ENCODE measurements around the gene RNPC3. TPM values are rescaled to one million over a fixed set of nuclear protein-coding genes. Genes with fewer than 3 reads are reported as not detected.

Gene RNPC3
- total RNA-seq, 1 experiment from 2014 or later: 16.4 TPM

GRCh38 chr1:103529746-103530145, 4.2 kb downstream of the RNPC3 start:
- ChIA-PET CTCF (no interaction called here), POLR2A (no interaction called here)
- H3K9me3 Mint-ChIP-seq: peaks cover under 1% of the 10 kb centered on the region
- peaks cover 1% of the 10 kb centered on the region; the same call in 1 of the 2 replicates for H3K27me3 Mint-ChIP-seq (ENCODE audit: low read depth)
- TF ChIP-seq ATF3 (CRISPR knock-in tag; conservative IDR thresholded peaks at IDR 0.05) (no peak), TP53 (CRISPR knock-in tag; IDR thresholded peaks at IDR 0.05) (no peak), ZNF317 (CRISPR knock-in tag; IDR thresholded peaks at IDR 0.05; ENCODE audit: borderline replicate concordance, low read depth) (no peak), CTCF (IDR thresholded peaks at IDR 0.05) (no peak), NR1H2 (CRISPR knock-in tag; IDR thresholded peaks at IDR 0.05) (no peak), ZNF281 (CRISPR knock-in tag; IDR thresholded peaks at IDR 0.05) (no peak)
- TF ChIP-seq, protein P1, sequence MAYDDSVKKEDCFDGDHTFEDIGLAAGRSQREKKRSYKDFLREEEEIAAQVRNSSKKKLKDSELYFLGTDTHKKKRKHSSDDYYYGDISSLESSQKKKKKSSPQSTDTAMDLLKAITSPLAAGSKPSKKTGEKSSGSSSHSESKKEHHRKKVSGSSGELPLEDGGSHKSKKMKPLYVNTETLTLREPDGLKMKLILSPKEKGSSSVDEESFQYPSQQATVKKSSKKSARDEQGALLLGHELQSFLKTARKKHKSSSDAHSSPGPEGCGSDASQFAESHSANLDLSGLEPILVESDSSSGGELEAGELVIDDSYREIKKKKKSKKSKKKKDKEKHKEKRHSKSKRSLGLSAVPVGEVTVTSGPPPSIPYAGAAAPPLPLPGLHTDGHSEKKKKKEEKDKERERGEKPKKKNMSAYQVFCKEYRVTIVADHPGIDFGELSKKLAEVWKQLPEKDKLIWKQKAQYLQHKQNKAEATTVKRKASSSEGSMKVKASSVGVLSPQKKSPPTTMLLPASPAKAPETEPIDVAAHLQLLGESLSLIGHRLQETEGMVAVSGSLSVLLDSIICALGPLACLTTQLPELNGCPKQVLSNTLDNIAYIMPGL (CRISPR knock-in tag; IDR thresholded peaks at IDR 0.05): no peak
- TF ChIP-seq, protein P2, sequence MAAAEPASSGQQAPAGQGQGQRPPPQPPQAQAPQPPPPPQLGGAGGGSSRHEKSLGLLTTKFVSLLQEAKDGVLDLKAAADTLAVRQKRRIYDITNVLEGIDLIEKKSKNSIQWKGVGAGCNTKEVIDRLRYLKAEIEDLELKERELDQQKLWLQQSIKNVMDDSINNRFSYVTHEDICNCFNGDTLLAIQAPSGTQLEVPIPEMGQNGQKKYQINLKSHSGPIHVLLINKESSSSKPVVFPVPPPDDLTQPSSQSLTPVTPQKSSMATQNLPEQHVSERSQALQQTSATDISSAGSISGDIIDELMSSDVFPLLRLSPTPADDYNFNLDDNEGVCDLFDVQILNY (CRISPR knock-in tag; IDR thresholded peaks at IDR 0.05): no peak
- H3K27ac Mint-ChIP-seq: no peak overlapping the region
- DNase-seq (ENCODE audit: low spot score) (peak; percentile 40), ATAC-seq (no peak)
- H3K4me1 Mint-ChIP-seq: peaks cover 17% of the 10 kb centered on the region
- H3K4me3 Mint-ChIP-seq: no peak overlapping the region
- H3K36me3 Mint-ChIP-seq: peaks cover 15% of the 10 kb centered on the region; the same call in 1 of the 2 replicates

- POLR2A ChIA-PET: no interaction called here
- CTCF ChIA-PET: no interaction called here
- no peaks in the 10 kb centered on the region for H3K27me3 Mint-ChIP-seq (ENCODE audit: low read depth)
- no peak for DNase-seq (ENCODE audit: low spot score)
- TF ChIP-seq, protein P3, sequence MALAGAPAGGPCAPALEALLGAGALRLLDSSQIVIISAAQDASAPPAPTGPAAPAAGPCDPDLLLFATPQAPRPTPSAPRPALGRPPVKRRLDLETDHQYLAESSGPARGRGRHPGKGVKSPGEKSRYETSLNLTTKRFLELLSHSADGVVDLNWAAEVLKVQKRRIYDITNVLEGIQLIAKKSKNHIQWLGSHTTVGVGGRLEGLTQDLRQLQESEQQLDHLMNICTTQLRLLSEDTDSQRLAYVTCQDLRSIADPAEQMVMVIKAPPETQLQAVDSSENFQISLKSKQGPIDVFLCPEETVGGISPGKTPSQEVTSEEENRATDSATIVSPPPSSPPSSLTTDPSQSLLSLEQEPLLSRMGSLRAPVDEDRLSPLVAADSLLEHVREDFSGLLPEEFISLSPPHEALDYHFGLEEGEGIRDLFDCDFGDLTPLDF (CRISPR knock-in tag; IDR thresholded peaks at IDR 0.05): no peak
- no peak for TF ChIP-seq IRF2 (CRISPR knock-in tag; IDR thresholded peaks at IDR 0.05; ENCODE audit: borderline replicate concordance, low read depth)
- TF ChIP-seq, protein P4, sequence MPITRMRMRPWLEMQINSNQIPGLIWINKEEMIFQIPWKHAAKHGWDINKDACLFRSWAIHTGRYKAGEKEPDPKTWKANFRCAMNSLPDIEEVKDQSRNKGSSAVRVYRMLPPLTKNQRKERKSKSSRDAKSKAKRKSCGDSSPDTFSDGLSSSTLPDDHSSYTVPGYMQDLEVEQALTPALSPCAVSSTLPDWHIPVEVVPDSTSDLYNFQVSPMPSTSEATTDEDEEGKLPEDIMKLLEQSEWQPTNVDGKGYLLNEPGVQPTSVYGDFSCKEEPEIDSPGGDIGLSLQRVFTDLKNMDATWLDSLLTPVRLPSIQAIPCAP (CRISPR knock-in tag; IDR thresholded peaks at IDR 0.05): no peak
- no peak for TF ChIP-seq ZNF317 (CRISPR knock-in tag; IDR thresholded peaks at IDR 0.05; ENCODE audit: borderline replicate concordance, low read depth)
- no peak for TF ChIP-seq RELA (CRISPR knock-in tag; IDR thresholded peaks at IDR 0.05; ENCODE audit: borderline replicate concordance)
- no peak for TF ChIP-seq NFYB (CRISPR knock-in tag; conservative IDR thresholded peaks at IDR 0.05; ENCODE audit: low read depth)
- no peak for TF ChIP-seq ZNF416 (CRISPR knock-in tag; IDR thresholded peaks at IDR 0.05)
- no peak overlapping the region for H3K4me3 Mint-ChIP-seq
- H3K9me3 Mint-ChIP-seq: no peaks in the 10 kb centered on the region
- H3K4me1 Mint-ChIP-seq: no peaks in the 10 kb centered on the region
- no peak for ATAC-seq
- peaks cover 44% of the 10 kb centered on the region for H3K36me3 Mint-ChIP-seq
- no peak overlapping the region for H3K27ac Mint-ChIP-seq
Measured at GRCh38 chr1:103538226-103538625, 12.7 kb downstream of the RNPC3 start.
